Thoracic aorta (tissue), 2 donors: Measurements from ENCODE around the gene CEP57L1. TPM values are rescaled to one million over a fixed set of nuclear protein-coding genes. Genes with fewer than 3 reads are reported as not detected.
"Not testable (repeated sequence)": the region's sequence is repeated elsewhere in the genome, so short reads cannot be mapped to it uniquely, and the experiment has no call there.

ENCODE experiments used
- ATAC-seq: fragments of 150-250 bp; one replicate; pipeline ENCODE4 v1.8.0; 2017; ENCODE audit warnings: low read depth; ENCODE audit not compliant: insufficient number of reproducible peaks, low FRiP score
- DNase-seq: peaks from one replicate; pipeline ENCODE4 v3.0.0-alpha.2; 2020; ENCODE audit warnings: low spot score
- H3K27ac ChIP-seq, 2 donors: fragments of 200-600 bp; sonication (generic); 1 replicate in 1 of 2; 2 replicates in 1 of 2; pipeline ENCODE4 v1.5.1; 2016; ENCODE audit warnings: mild to moderate bottlenecking in 2 of 2, moderate library complexity in 2 of 2
- H3K27me3 ChIP-seq: fragments of 200-600 bp; sonication (generic); replicated peaks from 2 replicates; pipeline ENCODE4 v1.6.0; 2016; ENCODE audit warnings: mild to moderate bottlenecking; ENCODE audit not compliant: insufficient read depth
- H3K36me3 ChIP-seq: fragments of 200-600 bp; sonication (generic); one replicate; pipeline ENCODE4 v1.5.1; 2016
- H3K4me1 ChIP-seq, 2 donors: fragments of 200-600 bp; sonication (generic); 1 replicate in 1 of 2; 2 replicates in 1 of 2; pipeline versions ENCODE4 v1.5.1 to v1.6.0; 2016; ENCODE audit warnings: low read depth in 2 of 2, mild to moderate bottlenecking in 1 of 2; ENCODE audit not compliant: control insufficient read depth in 1 of 2
- H3K4me3 ChIP-seq: fragments of 200-600 bp; sonication (generic); 2 replicates; pipeline ENCODE4 v1.5.1; 2016; ENCODE audit warnings: mild to moderate bottlenecking
- H3K9me3 ChIP-seq: fragments of 200-600 bp; sonication (generic); 2 replicates; pipeline ENCODE4 v1.5.1; 2016
- CTCF ChIP-seq: fragments of 200-600 bp; sonication (generic); IDR thresholded peaks from one replicate; pipeline ENCODE4 v1.5.1; 2019; ENCODE audit warnings: antibody characterized with exemption
- total RNA-seq, 2 donors: library from RNA; depleted of rRNA; stranded (reverse); fragments of >200 nt; gene quantifications; one replicate each; pipeline versions ENCODE4 v1.1.0 to v1.2.3, GENCODE V29; 2016

CEP57L1 gene
- total RNA-seq, 2 donors from 2014 or later, result 9.8 to 29.5 TPM

- no peak overlapping the region for H3K27ac ChIP-seq
- H3K9me3 ChIP-seq, result no peaks in the 10 kb centered on the region
- DNase-seq (no peak), ATAC-seq (no peak)
- no peaks in the 10 kb centered on the region for H3K4me1 ChIP-seq
- TF ChIP-seq CTCF, result no peak
- no peaks in the 10 kb centered on the region for H3K27me3 ChIP-seq
- no peak overlapping the region for H3K4me3 ChIP-seq
- no peaks in the 10 kb centered on the region for H3K36me3 ChIP-seq
Measured at GRCh38 chr6:109130065-109130464, 34.8 kb downstream of the CEP57L1 start.

DNA sequence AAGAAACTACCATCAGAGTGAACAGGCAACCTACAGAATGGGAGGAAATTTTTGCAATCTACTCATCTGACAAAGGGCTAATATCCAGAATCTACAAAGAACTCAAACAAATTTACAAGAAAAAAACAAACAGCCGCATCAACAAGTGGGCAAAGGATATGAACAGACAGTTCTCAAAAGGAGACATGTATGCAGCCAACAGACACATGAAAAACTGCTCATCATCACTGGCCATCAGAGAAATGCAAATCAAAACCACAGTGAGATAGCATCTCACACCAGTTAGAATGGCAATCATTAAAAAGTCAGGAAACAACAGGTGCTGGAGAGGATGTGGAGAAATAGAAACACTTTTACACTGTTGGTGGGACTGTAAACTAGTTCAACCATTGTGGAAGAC is 40.3 kb downstream of the CEP57L1 start:
- not testable (repeated sequence) for H3K27me3 ChIP-seq, H3K36me3 ChIP-seq, H3K4me1 ChIP-seq, ATAC-seq, H3K4me3 ChIP-seq, DNase-seq, H3K9me3 ChIP-seq, H3K27ac ChIP-seq

DNA sequence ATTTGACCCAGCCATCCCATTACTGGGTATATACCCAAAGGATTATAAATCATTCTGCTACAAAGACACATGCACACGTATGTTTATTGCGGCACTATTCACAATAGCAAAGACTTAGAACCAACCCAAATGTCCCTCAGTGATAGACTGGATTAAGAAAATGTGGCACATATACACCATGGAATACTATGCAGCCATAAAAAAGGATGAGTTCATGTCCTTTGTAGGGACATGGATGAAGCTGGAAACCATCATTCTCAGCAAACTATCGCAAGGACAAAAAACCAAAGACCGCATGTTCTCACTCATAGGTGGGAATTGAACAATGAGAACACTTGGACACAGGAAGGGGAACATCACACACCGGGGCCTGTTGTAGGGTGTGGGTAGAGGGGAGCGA is 40.7 kb downstream of the CEP57L1 start:
- not testable (repeated sequence) for H3K4me3 ChIP-seq, DNase-seq, H3K27ac ChIP-seq, H3K27me3 ChIP-seq, ATAC-seq, H3K36me3 ChIP-seq, H3K9me3 ChIP-seq, H3K4me1 ChIP-seq

DNA sequence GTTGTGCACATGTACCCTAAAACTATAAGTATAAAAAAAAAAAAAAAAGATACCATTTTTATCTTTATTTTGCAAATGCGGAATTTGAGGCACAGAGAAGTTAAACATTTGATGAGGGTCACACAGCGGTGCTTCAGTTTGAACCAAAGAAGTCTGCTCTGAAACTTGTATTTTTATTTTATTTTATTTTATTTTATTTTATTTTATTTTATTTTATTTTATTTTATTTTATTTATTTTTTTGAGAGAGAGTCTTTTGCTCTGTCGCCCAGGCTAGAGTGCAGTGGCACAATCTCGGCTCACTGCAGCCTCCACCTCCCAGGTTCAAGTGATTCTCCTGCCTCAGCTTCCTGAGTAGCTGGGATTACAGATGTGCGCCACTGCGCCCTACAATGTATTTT is 41.2 kb downstream of the CEP57L1 start:
- DNase-seq, H3K4me3 ChIP-seq, H3K27ac ChIP-seq, ATAC-seq, H3K9me3 ChIP-seq, H3K36me3 ChIP-seq, H3K4me1 ChIP-seq, H3K27me3 ChIP-seq: not testable (repeated sequence)

DNA sequence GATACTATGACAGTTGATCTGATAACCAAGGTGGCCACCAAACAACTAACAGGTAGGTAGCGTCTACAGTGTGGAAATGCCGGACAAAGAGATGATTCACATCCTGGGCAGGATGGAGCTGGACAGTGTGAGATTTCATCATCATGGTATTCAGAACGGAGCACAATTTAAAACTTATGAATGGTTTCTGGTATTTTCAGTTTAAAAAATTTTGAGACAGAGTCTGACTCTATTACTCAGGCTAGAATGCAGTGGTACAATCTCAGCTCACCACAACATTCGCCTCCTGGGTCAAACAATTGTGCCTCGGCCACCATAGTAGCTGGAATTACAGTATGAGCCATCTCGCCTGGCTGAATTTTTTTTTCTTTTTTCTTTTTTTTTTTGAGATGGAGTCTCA is 43.8 kb downstream of the CEP57L1 start:
- no peak for TF ChIP-seq CTCF
- Histone ChIP-seq H3K36me3 (peaks cover 6% of the 10 kb centered on the region), H3K27me3 (no peaks in the 10 kb centered on the region), H3K4me3 (no peak overlapping the region), H3K27ac (no peak overlapping the region), H3K4me1 (no peaks in the 10 kb centered on the region), H3K9me3 (no peaks in the 10 kb centered on the region)
- DNase-seq (no peak), ATAC-seq (no peak)

- H3K27ac ChIP-seq, H3K9me3 ChIP-seq, H3K4me1 ChIP-seq, H3K4me3 ChIP-seq, H3K27me3 ChIP-seq, ATAC-seq, DNase-seq, H3K36me3 ChIP-seq: not testable (repeated sequence)
Measured at GRCh38 chr6:109142067-109142466, 46.8 kb downstream of the CEP57L1 start.

- ATAC-seq (no peak), DNase-seq (no peak)
- Histone ChIP-seq H3K27me3 (no peaks in the 10 kb centered on the region), H3K27ac (no peak overlapping the region), H3K4me3 (no peak overlapping the region), H3K4me1 (no peaks in the 10 kb centered on the region), H3K36me3 (peaks cover 6% of the 10 kb centered on the region), H3K9me3 (no peaks in the 10 kb centered on the region)
- no peak for TF ChIP-seq CTCF
Measured at GRCh38 chr6:109143191-109143590, 47.9 kb downstream of the CEP57L1 start.

DNA sequence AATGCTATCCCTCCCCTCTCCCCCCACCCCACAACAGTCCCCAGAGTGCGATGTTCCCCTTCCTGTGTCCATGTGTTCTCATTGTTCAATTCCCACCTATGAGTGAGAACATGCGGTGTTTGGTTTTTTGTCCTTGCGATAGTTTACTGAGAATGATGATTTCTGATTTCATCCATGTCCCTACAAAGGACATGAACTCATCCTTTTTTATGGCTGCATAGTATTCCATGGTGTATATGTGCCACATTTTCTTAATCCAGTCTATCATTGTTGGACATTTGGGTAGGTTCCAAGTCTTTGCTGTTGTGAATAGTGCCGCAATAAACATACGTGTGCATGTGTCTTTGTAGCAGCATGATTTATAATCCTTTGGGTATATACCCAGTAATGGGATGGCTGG is 52.9 kb downstream of the CEP57L1 start:
- ATAC-seq, H3K27me3 ChIP-seq, H3K9me3 ChIP-seq, H3K4me1 ChIP-seq, DNase-seq, H3K27ac ChIP-seq, H3K36me3 ChIP-seq, H3K4me3 ChIP-seq: not testable (repeated sequence)

DNA sequence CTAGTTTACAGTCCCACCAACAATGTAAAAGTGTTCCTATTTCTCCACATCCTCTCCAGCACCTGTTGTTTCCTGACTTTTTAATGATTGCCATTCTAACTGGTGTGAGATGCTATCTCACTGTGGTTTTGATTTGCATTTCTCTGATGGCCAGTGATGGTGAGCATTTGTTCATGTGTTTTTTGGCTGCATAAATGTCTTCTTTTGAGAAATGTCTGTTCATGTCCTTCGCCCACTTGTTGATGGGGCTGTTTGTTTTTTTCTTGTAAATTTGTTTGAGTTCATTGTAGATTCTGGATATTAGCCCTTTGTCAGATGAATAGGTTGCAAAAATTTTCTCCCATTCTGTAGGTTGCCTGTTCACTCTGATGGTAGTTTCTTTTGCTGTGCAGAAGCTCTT is 53.4 kb downstream of the CEP57L1 start:
- not testable (repeated sequence) for H3K9me3 ChIP-seq, H3K27ac ChIP-seq, H3K4me3 ChIP-seq, H3K36me3 ChIP-seq, ATAC-seq, DNase-seq, H3K4me1 ChIP-seq, H3K27me3 ChIP-seq
